SK-N-SH treated with all-trans-retinoic acid at 6 μM for 48 hours (cell line): ENCODE measurements around the gene GPRC5B.

Source experiments
- CREB5 ChIP-seq: fragments of 250-450 bp; sonication (Bioruptor Pico); IDR thresholded peaks from 2 replicates; pipeline ENCODE4 v1.5.1; 2020; ENCODE audit warnings: low read depth, mild to moderate bottlenecking, moderate library complexity
- ZNF565 ChIP-seq: fragments of 450-650 bp; formaldehyde crosslinking; conservative IDR thresholded peaks from 2 replicates; pipeline ENCODE4 v1.5.0; 2020; ENCODE audit warnings: low read depth, mild to moderate bottlenecking, moderate library complexity
- TF ChIP-seq, protein P1 (sequence below): fragments of 250-450 bp; sonication (Bioruptor Pico); IDR thresholded peaks from 2 replicates; pipeline ENCODE4 v1.8.0; 2020; ENCODE audit warnings: mild to moderate bottlenecking, moderate library complexity, borderline replicate concordance

GRCh38 chr16:19899605-19899955 is 14.9 kb upstream of the GPRC5B start:
- TF ChIP-seq ZNF565 (CRISPR knock-in tag) (no peak), CREB5 (CRISPR knock-in tag) (no peak)
- TF ChIP-seq, protein P1, sequence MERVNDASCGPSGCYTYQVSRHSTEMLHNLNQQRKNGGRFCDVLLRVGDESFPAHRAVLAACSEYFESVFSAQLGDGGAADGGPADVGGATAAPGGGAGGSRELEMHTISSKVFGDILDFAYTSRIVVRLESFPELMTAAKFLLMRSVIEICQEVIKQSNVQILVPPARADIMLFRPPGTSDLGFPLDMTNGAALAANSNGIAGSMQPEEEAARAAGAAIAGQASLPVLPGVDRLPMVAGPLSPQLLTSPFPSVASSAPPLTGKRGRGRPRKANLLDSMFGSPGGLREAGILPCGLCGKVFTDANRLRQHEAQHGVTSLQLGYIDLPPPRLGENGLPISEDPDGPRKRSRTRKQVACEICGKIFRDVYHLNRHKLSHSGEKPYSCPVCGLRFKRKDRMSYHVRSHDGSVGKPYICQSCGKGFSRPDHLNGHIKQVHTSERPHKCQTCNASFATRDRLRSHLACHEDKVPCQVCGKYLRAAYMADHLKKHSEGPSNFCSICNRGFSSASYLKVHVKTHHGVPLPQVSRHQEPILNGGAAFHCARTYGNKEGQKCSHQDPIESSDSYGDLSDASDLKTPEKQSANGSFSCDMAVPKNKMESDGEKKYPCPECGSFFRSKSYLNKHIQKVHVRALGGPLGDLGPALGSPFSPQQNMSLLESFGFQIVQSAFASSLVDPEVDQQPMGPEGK: no peak
